Measurements from ENCODE around the gene SARS2. TPM values are rescaled to one million over a fixed set of nuclear protein-coding genes. Genes with fewer than 3 reads are reported as not detected.
A peak's percentile ranks its signal among the peaks of the same experiment; 100 is the strongest.

SARS2 gene
- total RNA-seq, 2 donors from 2014 or later, result 23.3 to 57.5 TPM

DNA sequence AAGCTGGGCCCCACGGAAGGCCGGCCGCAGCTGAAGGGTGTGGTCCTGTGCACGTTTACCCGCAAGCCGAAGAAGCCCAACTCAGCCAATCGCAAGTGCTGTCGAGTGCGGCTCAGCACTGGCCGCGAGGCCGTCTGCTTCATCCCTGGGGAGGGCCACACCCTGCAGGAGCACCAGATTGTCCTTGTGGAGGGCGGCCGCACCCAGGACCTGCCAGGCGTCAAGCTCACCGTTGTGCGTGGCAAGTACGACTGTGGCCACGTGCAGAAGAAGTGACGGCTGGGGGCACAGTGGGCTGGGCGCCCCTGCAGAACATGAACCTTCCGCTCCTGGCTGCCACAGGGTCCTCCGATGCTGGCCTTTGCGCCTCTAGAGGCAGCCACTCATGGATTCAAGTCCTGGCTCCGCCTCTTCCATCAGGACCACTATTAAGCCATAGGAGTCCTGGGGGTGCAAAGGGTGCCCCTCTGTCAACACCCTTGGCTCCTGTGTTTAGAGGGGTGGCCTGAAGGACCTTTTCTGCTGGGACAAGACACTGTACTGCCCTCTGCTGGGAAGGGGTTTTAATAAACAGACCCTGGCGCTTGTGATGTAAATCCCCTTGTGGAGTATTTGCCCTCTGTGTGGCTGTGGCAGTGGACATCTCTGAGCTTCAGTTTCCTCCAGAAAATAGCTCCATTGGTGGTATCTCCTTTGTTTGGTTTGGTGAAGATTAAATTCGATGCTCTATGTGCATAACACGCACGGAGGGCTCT is 2.0 kb upstream of the SARS2 start:
- TF ChIP-seq, protein P1, sequence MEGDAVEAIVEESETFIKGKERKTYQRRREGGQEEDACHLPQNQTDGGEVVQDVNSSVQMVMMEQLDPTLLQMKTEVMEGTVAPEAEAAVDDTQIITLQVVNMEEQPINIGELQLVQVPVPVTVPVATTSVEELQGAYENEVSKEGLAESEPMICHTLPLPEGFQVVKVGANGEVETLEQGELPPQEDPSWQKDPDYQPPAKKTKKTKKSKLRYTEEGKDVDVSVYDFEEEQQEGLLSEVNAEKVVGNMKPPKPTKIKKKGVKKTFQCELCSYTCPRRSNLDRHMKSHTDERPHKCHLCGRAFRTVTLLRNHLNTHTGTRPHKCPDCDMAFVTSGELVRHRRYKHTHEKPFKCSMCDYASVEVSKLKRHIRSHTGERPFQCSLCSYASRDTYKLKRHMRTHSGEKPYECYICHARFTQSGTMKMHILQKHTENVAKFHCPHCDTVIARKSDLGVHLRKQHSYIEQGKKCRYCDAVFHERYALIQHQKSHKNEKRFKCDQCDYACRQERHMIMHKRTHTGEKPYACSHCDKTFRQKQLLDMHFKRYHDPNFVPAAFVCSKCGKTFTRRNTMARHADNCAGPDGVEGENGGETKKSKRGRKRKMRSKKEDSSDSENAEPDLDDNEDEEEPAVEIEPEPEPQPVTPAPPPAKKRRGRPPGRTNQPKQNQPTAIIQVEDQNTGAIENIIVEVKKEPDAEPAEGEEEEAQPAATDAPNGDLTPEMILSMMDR (IDR thresholded peaks at IDR 0.05), result no peak
- TF ChIP-seq POLR2AphosphoS5 (IDR thresholded peaks at IDR 0.05) (no peak), POLR2A (IDR thresholded peaks at IDR 0.05) (no peak)
- 91% methylated on average over 29 of the region's 29 CpGs for WGBS
- Histone ChIP-seq H3K27me3 (replicated peaks; ENCODE audit: insufficient read depth) (no peaks in the 10 kb centered on the region), H3K36me3 (no peaks in the 10 kb centered on the region), H3K9me3 (no peaks in the 10 kb centered on the region), H3K4me3 (no peak overlapping the region), H3K4me1 (replicated peaks) (peaks cover 5% of the 10 kb centered on the region), H3K27ac (no peak overlapping the region)
- no peak for DNase-seq (ENCODE audit: low spot score)
- intact Hi-C loops (cut with DNase I), result loop anchor here (5.0 to 10.0 kb wide), 3 partner anchors 198 to 528 kb away; partner anchors contain the start of genes ACTN4 and FAM98C

DNA sequence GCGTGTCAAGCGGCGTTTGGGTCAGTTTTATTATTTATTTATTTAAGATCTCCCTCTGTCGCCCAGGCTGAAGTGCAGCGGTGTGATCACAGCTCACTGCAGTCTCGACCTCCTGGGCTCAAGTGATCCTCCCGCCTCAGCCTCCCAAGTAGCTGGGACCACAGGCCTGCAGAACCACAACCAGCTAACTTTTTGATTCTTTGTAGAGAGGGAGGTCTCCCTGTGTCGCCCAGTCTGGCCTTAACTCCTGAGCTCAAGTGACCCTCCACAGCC is 894 bp upstream of the SARS2 start:
- H3K27ac ChIP-seq, result peak overlapping the region; percentile 91 to 94
- DNase-seq (ENCODE audit: low spot score), result no peak

DNA sequence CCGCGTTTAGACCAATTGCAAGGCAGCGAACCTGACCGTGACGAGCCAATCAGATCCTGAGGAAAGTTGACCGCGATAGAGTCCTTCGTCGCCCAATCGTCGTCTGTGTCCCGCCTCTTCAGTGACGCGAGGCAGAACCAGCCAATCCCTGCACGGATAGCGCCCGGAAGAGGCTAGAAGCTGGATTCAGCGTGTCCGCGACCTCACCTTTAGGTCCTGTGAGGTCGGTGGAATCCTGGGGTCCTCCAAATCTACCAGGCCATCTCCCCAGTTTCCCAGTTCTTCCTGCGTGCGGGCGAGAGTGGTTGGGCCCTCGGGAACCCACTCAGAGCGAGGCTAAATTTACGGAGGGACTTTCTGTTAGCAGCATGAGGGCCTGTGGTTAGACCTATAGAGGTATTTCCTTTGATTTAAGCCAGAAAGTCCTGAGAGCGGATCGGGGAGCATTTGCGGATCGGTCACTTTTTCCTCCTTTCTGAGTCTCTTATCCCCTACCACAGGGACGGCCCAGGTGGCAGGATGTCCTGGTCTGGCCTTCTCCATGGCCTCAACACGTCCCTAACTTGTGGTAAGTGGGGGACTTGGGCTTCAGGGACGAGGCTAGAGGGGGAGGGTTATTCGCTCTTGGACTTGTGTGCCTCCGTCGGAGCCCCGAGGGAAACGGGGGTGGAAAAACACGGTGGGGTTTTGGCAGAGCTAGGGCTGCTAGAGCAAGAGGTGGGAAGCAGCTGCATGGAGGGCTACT is 385 bp upstream of the SARS2 start, which contains the start of gene MRPS12:
Gene MRPS12, plus strand, starts transcription at position 169 of the 745 bp plus-strand sequence. Its CDS starts 351 bp downstream, at position 520.
- WGBS, result 0% methylated on average over 40 of the region's 40 CpGs
- DNase-seq (ENCODE audit: low spot score), result peak; percentile 99
- H3K4me1 ChIP-seq (replicated peaks), result peaks cover 5% of the 10 kb centered on the region
- H3K27ac ChIP-seq, result peak within 1 kb of the TSS; percentile 91 to 94
- peak within 1 kb of the TSS; percentile 60 to 61 for H3K4me3 ChIP-seq
- H3K9me3 ChIP-seq, result no peaks in the 10 kb centered on the region
- H3K27me3 ChIP-seq (replicated peaks; ENCODE audit: insufficient read depth), result no peaks in the 10 kb centered on the region
- H3K36me3 ChIP-seq, result no peaks in the 10 kb centered on the region
- TF ChIP-seq POLR2AphosphoS5 (IDR thresholded peaks at IDR 0.05) (no peak), POLR2A (IDR thresholded peaks at IDR 0.05) (peak; percentile 33)
- TF ChIP-seq, protein P1 (IDR thresholded peaks at IDR 0.05), result no peak
- intact Hi-C loops (cut with DNase I), result loop anchor here (5.0 to 10.0 kb wide), 3 partner anchors 196 to 526 kb away; partner anchors contain the start of genes ACTN4 and FAM98C

More for the DNA sequence above, 894 bp upstream of the SARS2 start:
- TF ChIP-seq POLR2A (IDR thresholded peaks at IDR 0.05), result no peak
- intact Hi-C loops (cut with DNase I), result loop anchor here (5.0 to 10.0 kb wide), 3 partner anchors 197 to 527 kb away; partner anchors contain the start of genes ACTN4 and FAM98C
- H3K4me1 ChIP-seq (replicated peaks), result peaks cover 5% of the 10 kb centered on the region
- H3K27me3 ChIP-seq (replicated peaks; ENCODE audit: insufficient read depth), result no peaks in the 10 kb centered on the region
- H3K36me3 ChIP-seq, result no peaks in the 10 kb centered on the region
- no peaks in the 10 kb centered on the region for H3K9me3 ChIP-seq
- peak overlapping the region; percentile 60 to 61 for H3K4me3 ChIP-seq
- 26% methylated on average over 8 of the region's 8 CpGs for WGBS

DNA sequence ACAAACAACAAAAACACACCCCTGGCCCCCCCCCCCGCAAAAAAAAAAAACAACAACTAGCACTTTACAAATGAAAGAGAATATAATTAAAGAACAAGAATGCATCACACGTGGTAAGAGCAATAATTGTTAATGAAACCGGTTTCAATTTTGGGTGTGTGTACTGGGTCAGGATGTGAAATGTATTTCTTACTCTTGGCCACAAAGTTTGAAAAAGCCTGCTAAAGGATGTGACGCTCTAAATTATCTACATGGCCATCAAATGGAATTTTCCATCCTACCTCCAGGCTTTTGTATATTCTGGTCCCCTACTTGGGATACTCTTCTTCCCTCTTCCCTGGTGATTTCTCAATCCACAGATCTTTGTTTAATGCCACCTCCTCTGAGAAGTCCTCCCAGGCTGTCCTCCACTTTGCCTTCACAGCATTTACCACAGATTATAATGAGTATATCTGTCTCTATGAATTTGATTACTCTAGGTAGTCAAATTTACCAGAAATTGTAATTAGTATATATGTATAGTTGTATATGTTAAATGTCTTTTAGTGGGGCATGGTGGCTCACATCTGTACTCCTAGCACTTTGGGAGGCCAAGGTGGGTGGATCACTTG is 2.1 kb downstream of the SARS2 start:
- Histone ChIP-seq H3K27ac (no peak overlapping the region), H3K9me3 (no peaks in the 10 kb centered on the region), H3K36me3 (no peaks in the 10 kb centered on the region), H3K4me1 (replicated peaks) (peaks cover 5% of the 10 kb centered on the region), H3K27me3 (replicated peaks; ENCODE audit: insufficient read depth) (no peaks in the 10 kb centered on the region), H3K4me3 (no peak overlapping the region)
- intact Hi-C loops (cut with DNase I), result no loop called here
- TF ChIP-seq POLR2A (IDR thresholded peaks at IDR 0.05) (no peak), POLR2AphosphoS5 (IDR thresholded peaks at IDR 0.05) (no peak)
- TF ChIP-seq, protein P1 (IDR thresholded peaks at IDR 0.05), result no peak
- no peak for DNase-seq (ENCODE audit: low spot score)
- 86% methylated on average over 4 of the region's 4 CpGs for WGBS

DNA sequence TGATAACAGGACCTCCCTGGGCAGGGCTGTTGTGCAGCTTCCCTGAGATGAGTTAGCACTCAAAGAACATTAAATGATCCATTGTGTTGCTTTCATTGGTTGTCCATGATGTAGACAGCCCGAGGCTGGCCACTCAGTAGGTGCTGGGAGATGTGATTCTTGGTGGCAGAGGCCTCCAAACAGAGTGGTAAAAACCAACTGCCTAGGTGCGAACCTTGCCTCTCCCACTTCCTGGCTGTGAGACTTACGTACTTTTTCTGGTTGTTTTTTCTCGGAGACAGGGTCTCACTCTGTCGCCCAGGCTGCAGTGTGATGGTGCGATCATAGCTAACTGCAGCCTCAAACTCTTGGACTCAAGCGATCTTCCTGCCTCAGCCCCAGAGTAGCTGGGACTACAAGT is 6.2 kb downstream of the SARS2 start:
- TF ChIP-seq, protein P1 (IDR thresholded peaks at IDR 0.05), result no peak
- no peak for TF ChIP-seq POLR2AphosphoS5 (IDR thresholded peaks at IDR 0.05)
- no peak for TF ChIP-seq POLR2A (IDR thresholded peaks at IDR 0.05)
- Histone ChIP-seq H3K27ac (no peak overlapping the region), H3K4me3 (no peak overlapping the region), H3K27me3 (replicated peaks; ENCODE audit: insufficient read depth) (no peaks in the 10 kb centered on the region), H3K4me1 (replicated peaks) (no peaks in the 10 kb centered on the region), H3K36me3 (no peaks in the 10 kb centered on the region), H3K9me3 (no peaks in the 10 kb centered on the region)
- 99% methylated on average over 7 of the region's 7 CpGs for WGBS
- intact Hi-C loops (cut with DNase I), result no loop called here
- DNase-seq (ENCODE audit: low spot score), result no peak

Data from prostate gland (tissue), 2 donors.